Gastroesophageal sphincter (tissue), 3 donors: Measurements from ENCODE around the gene CNTNAP2.

Experiments used
- EP300 ChIP-seq: sonication (generic); formaldehyde crosslinking; IDR thresholded peaks from one replicate; pipeline ENCODE4 v1.6.1; 2017; ENCODE audit warnings: antibody characterized with exemption, mild to moderate bottlenecking
- POLR2A ChIP-seq, 2 donors: fragments of 450-650 bp; IDR thresholded peaks; one replicate each; pipeline ENCODE4 v1.6.1; 2017; ENCODE audit warnings: antibody characterized with exemption in 2 of 2, mild to moderate bottlenecking in 2 of 2, moderate library complexity in 1 of 2
- TF ChIP-seq, protein P1 (sequence below), 4 experiments: fragments of 200-600 bp in 2 of 4; fragments of 450-650 bp in 2 of 4; sonication (generic) in 1 of 4; IDR thresholded peaks; one replicate each; pipeline ENCODE4 v1.5.1; 2017 to 2019; ENCODE audit warnings: antibody characterized with exemption in 4 of 4, mild to moderate bottlenecking in 2 of 4, moderate library complexity in 2 of 4

DNA sequence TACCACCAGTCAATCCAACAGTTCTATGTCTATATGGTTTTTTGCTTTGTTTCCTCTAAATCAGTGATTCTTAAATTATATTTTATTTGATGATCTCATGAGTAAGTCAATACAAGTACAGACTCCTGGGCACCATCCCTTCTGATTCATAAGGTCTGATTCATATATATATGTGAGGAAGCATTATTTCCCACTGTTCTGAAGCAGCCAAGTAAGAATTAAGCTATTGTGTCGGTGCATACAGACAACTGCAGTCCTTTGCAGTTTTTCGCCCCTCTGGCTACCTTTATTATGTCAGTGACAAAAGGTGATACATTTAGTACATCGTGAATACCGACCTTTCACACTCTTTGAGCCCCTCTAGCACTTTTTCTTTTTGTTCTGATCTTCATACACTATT, 1394.3 kb downstream of the CNTNAP2 start:
- TF ChIP-seq, protein P1, sequence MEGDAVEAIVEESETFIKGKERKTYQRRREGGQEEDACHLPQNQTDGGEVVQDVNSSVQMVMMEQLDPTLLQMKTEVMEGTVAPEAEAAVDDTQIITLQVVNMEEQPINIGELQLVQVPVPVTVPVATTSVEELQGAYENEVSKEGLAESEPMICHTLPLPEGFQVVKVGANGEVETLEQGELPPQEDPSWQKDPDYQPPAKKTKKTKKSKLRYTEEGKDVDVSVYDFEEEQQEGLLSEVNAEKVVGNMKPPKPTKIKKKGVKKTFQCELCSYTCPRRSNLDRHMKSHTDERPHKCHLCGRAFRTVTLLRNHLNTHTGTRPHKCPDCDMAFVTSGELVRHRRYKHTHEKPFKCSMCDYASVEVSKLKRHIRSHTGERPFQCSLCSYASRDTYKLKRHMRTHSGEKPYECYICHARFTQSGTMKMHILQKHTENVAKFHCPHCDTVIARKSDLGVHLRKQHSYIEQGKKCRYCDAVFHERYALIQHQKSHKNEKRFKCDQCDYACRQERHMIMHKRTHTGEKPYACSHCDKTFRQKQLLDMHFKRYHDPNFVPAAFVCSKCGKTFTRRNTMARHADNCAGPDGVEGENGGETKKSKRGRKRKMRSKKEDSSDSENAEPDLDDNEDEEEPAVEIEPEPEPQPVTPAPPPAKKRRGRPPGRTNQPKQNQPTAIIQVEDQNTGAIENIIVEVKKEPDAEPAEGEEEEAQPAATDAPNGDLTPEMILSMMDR (IDR thresholded peaks at IDR 0.05) = no peak
- TF ChIP-seq EP300 = no peak
- TF ChIP-seq POLR2A (IDR thresholded peaks at IDR 0.05) = no peak
